HUES48 (cell line): ENCODE measurements around the gene FAM174B.

ENCODE experiments used
- H3K27ac ChIP-seq: one replicate; pipeline ENCODE4 v1.7.0; 2013; ENCODE audit warnings: low read depth, low read length, inconsistent platforms
- H3K27me3 ChIP-seq: 2 replicates; pipeline ENCODE4 v1.6.1; 2013; ENCODE audit warnings: mild to moderate bottlenecking, low read length; ENCODE audit not compliant: control insufficient read depth, insufficient read depth
- H3K36me3 ChIP-seq: 2 replicates; pipeline ENCODE4 v1.6.1; 2013; ENCODE audit warnings: low read length; ENCODE audit not compliant: control insufficient read depth, insufficient read depth
- H3K4me1 ChIP-seq: 2 replicates; pipeline ENCODE4 v1.6.1; 2013; ENCODE audit warnings: mild to moderate bottlenecking, low read length; ENCODE audit not compliant: control insufficient read depth, insufficient read depth
- H3K4me3 ChIP-seq: 2 replicates; pipeline ENCODE4 v1.5.1; 2013; ENCODE audit warnings: mild to moderate bottlenecking, low read depth, low read length
- H3K9ac ChIP-seq: 2 replicates; pipeline ENCODE4 v1.6.1; 2013; ENCODE audit warnings: mild to moderate bottlenecking, low read depth, low read length, moderate library complexity
- H3K9me3 ChIP-seq: 2 replicates; pipeline ENCODE4 v1.6.1; 2013; ENCODE audit warnings: low read length; ENCODE audit not compliant: control insufficient read depth, insufficient read depth

Gene FAM174B

GRCh38 chr15:92631721-92632120 lies 23.9 kb downstream of the FAM174B start:
- no peak overlapping the region for H3K9ac ChIP-seq
- no peak overlapping the region for H3K27ac ChIP-seq
- H3K27me3 ChIP-seq = no peaks in the 10 kb centered on the region
- no peak overlapping the region for H3K4me3 ChIP-seq
- H3K36me3 ChIP-seq = 0 out of 2 replicates have a peak, but pooled peaks cover 12% of the 10 kb centered on the region
- peaks cover 12% of the 10 kb centered on the region for H3K4me1 ChIP-seq
- H3K9me3 ChIP-seq = no peaks in the 10 kb centered on the region

GRCh38 chr15:92629975-92630626 lies 25.5 kb downstream of the FAM174B start:
- H3K27ac ChIP-seq = no peak overlapping the region
- H3K4me1 ChIP-seq = peaks cover 10% of the 10 kb centered on the region
- H3K9me3 ChIP-seq = no peaks in the 10 kb centered on the region
- H3K36me3 ChIP-seq = 0 out of 2 replicates have a peak, but pooled peaks cover 12% of the 10 kb centered on the region
- no peak overlapping the region for H3K9ac ChIP-seq
- no peak overlapping the region for H3K4me3 ChIP-seq
- no peaks in the 10 kb centered on the region for H3K27me3 ChIP-seq

GRCh38 chr15:92629276-92629974 lies 26.1 kb downstream of the FAM174B start:
- Histone ChIP-seq H3K36me3 (0 out of 2 replicates have a peak, but pooled peaks cover 12% of the 10 kb centered on the region), H3K27me3 (no peaks in the 10 kb centered on the region), H3K4me1 (peaks cover 5% of the 10 kb centered on the region; the same call in 1 of the 2 replicates), H3K9me3 (no peaks in the 10 kb centered on the region), H3K4me3 (no peak overlapping the region), H3K9ac (no peak overlapping the region), H3K27ac (no peak overlapping the region)

GRCh38 chr15:92627014-92627413 lies 28.6 kb downstream of the FAM174B start:
- H3K4me1 ChIP-seq = 0 out of 2 replicates have a peak, but pooled peaks cover 5% of the 10 kb centered on the region
- no peak overlapping the region for H3K4me3 ChIP-seq
- H3K27me3 ChIP-seq = no peaks in the 10 kb centered on the region
- 0 out of 2 replicates have a peak, but pooled peaks cover 12% of the 10 kb centered on the region for H3K36me3 ChIP-seq
- no peak overlapping the region for H3K9ac ChIP-seq
- H3K27ac ChIP-seq = no peak overlapping the region
- H3K9me3 ChIP-seq = no peaks in the 10 kb centered on the region

GRCh38 chr15:92625251-92625980 lies 30.2 kb downstream of the FAM174B start:
- Histone ChIP-seq H3K4me3 (no peak overlapping the region), H3K4me1 (0 out of 2 replicates have a peak, but pooled peaks cover 5% of the 10 kb centered on the region), H3K9ac (no peak overlapping the region), H3K27ac (no peak overlapping the region), H3K36me3 (0 out of 2 replicates have a peak, but pooled peaks cover 12% of the 10 kb centered on the region), H3K27me3 (no peaks in the 10 kb centered on the region), H3K9me3 (no peaks in the 10 kb centered on the region)

GRCh38 chr15:92624401-92624991 lies 31.1 kb downstream of the FAM174B start:
- Histone ChIP-seq H3K27ac (no peak overlapping the region), H3K9ac (no peak overlapping the region), H3K4me3 (no peak overlapping the region), H3K9me3 (no peaks in the 10 kb centered on the region), H3K27me3 (no peaks in the 10 kb centered on the region), H3K36me3 (0 out of 2 replicates have a peak, but pooled peaks cover 6% of the 10 kb centered on the region), H3K4me1 (0 out of 2 replicates have a peak, but pooled peaks cover 5% of the 10 kb centered on the region)

GRCh38 chr15:92623435-92623834 lies 32.1 kb downstream of the FAM174B start:
- no peaks in the 10 kb centered on the region for H3K27me3 ChIP-seq
- no peak overlapping the region for H3K4me3 ChIP-seq
- H3K27ac ChIP-seq = no peak overlapping the region
- H3K4me1 ChIP-seq = 0 out of 2 replicates have a peak, but pooled peaks cover 5% of the 10 kb centered on the region
- no peaks in the 10 kb centered on the region for H3K9me3 ChIP-seq
- peaks cover 12% of the 10 kb centered on the region; the same call in 1 of the 2 replicates for H3K36me3 ChIP-seq
- no peak overlapping the region for H3K9ac ChIP-seq

GRCh38 chr15:92621972-92622533 lies 33.5 kb downstream of the FAM174B start:
- Histone ChIP-seq H3K4me1 (peaks cover 14% of the 10 kb centered on the region; the same call in 1 of the 2 replicates), H3K9me3 (no peaks in the 10 kb centered on the region), H3K4me3 (no peak overlapping the region), H3K9ac (no peak overlapping the region), H3K27me3 (no peaks in the 10 kb centered on the region), H3K36me3 (peaks cover 8% of the 10 kb centered on the region), H3K27ac (no peak overlapping the region)

- Histone ChIP-seq H3K9ac (no peak overlapping the region), H3K9me3 (no peaks in the 10 kb centered on the region), H3K36me3 (peaks cover 6% of the 10 kb centered on the region), H3K27ac (no peak overlapping the region), H3K4me3 (no peak overlapping the region), H3K27me3 (no peaks in the 10 kb centered on the region), H3K4me1 (peaks cover 18% of the 10 kb centered on the region; the same call in 1 of the 2 replicates)
Measured at GRCh38 chr15:92620991-92621390, 34.6 kb downstream of the FAM174B start.
